Fibroblast of the aortic adventitia (primary cell): Measurements from ENCODE around the gene XPNPEP1. TPM values are rescaled to one million over a fixed set of nuclear protein-coding genes. Genes with fewer than 3 reads are reported as not detected.

Experiments used
- DNase-seq: peaks from one replicate; pipeline ENCODE4 v3.0.0-alpha.2; 2010; ENCODE audit warnings: low read depth
- H3K4me3 ChIP-seq: 2 replicates; pipeline ENCODE4 v1.5.1; 2011; ENCODE audit warnings: low read depth, mild to moderate bottlenecking, control low read depth, low read length, moderate library complexity
- total RNA-seq: library from RNA; depleted of rRNA; stranded (reverse); fragments of >200 nt; gene quantifications from 2 replicates; pipeline ENCODE4 v1.2.3, GENCODE V29; 2012; ENCODE audit warnings: low replicate concordance
- TF ChIP-seq, protein P1 (sequence below): IDR thresholded peaks from 2 replicates; pipeline ENCODE4 v1.5.1; 2011; ENCODE audit warnings: mild to moderate bottlenecking, low read length, control low read depth, inconsistent platforms; ENCODE audit not compliant: insufficient read depth

The XPNPEP1 gene
- total RNA-seq, 1 donor, result 103 TPM

DNA sequence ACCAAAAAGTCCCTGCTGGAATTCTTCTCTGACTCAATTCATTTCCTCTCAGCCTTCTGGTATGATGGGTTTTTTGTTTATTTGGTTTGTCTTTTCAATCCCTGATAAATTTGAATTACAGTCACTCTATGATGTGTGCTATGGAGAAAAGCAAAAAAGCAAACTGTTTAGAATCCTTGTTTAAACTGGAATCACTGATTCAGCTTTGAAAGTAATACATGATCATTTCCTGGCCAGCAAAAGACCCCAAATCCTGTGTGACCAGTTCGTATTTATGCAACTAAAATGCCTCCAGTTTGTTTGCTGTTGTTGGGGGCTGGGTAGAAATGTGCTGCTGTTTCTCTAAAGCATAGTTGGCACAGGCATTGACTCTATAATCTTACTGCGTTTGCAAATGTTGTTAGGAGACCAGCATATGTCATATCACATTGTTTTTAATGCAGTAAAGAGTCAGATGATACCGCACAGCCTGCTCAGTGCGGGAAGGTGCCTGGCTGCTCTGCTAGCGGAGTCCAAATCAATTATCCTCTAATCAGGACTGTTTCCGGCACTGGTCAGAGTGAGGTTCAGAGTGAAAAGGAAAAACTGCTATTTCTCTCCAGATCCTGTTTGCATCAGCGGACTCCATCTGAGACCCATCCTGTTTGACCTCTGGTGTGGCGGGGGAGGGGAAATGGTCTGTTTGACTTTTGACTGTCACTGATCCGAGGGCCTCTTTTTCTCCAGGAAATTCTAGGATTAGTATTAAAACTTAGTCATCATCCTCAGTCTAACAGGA, 43.8 kb upstream of the XPNPEP1 start:
- H3K4me3 ChIP-seq, result peak overlapping the region; percentile 9
- TF ChIP-seq, protein P1, sequence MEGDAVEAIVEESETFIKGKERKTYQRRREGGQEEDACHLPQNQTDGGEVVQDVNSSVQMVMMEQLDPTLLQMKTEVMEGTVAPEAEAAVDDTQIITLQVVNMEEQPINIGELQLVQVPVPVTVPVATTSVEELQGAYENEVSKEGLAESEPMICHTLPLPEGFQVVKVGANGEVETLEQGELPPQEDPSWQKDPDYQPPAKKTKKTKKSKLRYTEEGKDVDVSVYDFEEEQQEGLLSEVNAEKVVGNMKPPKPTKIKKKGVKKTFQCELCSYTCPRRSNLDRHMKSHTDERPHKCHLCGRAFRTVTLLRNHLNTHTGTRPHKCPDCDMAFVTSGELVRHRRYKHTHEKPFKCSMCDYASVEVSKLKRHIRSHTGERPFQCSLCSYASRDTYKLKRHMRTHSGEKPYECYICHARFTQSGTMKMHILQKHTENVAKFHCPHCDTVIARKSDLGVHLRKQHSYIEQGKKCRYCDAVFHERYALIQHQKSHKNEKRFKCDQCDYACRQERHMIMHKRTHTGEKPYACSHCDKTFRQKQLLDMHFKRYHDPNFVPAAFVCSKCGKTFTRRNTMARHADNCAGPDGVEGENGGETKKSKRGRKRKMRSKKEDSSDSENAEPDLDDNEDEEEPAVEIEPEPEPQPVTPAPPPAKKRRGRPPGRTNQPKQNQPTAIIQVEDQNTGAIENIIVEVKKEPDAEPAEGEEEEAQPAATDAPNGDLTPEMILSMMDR, result no peak
- peak; percentile 78 for DNase-seq

DNA sequence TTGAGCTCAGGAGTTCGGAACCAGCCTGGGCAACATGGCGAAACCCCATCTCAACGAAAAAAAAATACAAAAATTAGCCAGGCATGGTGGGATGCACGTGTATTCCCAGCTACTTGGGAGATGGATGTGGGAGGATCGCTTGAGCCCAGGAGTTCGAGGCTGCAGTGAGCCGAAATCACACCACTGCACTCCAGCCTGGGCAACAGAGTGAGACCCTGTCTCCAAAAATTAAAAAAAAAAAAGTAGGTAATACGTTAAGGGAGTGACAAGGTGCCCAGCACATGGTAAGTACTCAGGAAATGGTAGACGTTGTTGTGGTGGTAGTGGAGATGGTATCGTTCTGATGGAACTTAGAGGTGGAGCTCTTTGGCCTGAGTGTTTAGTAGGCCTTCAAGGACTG, 41.0 kb upstream of the XPNPEP1 start:
- TF ChIP-seq, protein P1, result no peak
- no peak overlapping the region for H3K4me3 ChIP-seq

GRCh38 chr10:109963439-109963838, 40.1 kb upstream of the XPNPEP1 start:
- H3K4me3 ChIP-seq, result no peak overlapping the region
- TF ChIP-seq, protein P1, result no peak
- peak; percentile 76 for DNase-seq

More for the DNA sequence above, 41.0 kb upstream of the XPNPEP1 start:
- no peak for DNase-seq

DNA sequence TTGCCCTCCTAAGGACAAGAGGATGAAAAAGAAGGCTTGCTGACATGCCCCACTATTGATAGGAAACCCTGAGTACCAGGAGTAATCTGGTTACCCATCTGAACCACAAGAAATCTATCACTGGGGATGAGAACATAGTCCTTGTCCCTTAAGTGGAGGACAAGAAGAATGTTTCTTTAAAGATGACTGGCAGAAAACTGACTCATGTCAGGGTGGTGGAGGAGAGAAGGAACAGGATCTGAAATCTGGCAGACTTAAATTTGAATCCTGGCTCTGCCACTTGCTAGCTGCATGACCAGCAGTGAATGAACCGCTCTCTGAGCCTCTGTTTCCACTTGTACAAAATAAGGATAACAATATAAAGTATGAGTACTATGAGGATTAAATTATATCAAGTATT, 38.9 kb upstream of the XPNPEP1 start:
- TF ChIP-seq, protein P1, result no peak
- peak; percentile 15 for DNase-seq
- no peak overlapping the region for H3K4me3 ChIP-seq

DNA sequence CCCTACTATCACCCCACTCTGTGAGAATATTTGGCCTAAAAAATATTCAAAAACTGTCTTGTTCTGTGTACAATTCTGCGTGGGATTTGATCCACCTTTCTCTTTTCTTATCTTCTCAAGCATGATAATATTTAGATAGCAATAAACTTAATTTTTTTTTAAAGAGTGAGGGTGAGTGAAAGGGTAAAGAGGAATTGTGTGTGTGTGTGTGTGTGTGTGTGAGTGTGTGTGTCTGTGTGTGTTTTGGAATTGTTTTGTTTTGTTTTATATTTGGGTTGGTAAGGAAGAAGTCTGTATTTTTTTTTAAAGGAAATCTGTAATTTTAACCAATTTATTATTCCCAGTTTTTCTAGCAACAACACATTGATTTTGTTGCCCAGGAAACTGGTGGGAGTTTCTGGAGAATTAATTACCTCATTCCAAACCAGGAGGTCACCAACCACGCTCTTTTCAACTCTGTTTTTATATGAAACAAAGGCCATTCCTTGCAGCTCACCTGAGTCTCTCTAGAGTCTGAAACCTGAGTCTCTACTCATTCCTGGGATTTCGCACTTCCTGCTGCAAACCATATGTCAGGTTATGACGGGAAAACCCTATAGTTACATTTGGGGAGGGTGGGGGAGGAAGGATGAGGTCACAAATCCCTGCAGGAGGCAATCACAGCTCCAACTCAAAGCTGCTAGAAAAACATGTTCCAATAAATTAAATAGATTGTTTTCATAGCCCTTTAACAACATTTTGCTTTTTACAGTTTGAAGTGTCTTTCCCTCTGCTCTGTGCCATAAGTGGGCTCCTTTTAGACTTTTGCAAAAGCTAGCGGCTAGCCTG, 38.1 kb upstream of the XPNPEP1 start:
- TF ChIP-seq, protein P1, result no peak
- DNase-seq, result peak; percentile 32
- H3K4me3 ChIP-seq, result no peak overlapping the region

- TF ChIP-seq, protein P1, result no peak
- no peak for DNase-seq
- no peak overlapping the region for H3K4me3 ChIP-seq
Observed at GRCh38 chr10:109960682-109961081, 37.4 kb upstream of the XPNPEP1 start.
